Hepatocyte (in vitro differentiated cells): ENCODE measurements around the gene MEF2D. TPM values are rescaled to one million over a fixed set of nuclear protein-coding genes. Genes with fewer than 3 reads are reported as not detected.

ENCODE experiments used
- DNase-seq: peaks from one replicate; pipeline ENCODE4 v3.0.0-alpha.2; 2016; ENCODE audit warnings: low spot score
- H2AFZ ChIP-seq: fragments of 200-600 bp; sonication (generic); 2 replicates; pipeline ENCODE4 v1.6.0; 2016; ENCODE audit warnings: antibody characterized with exemption, mild to moderate bottlenecking
- H3K27ac ChIP-seq: fragments of 200-600 bp; sonication (generic); 2 replicates; pipeline ENCODE4 v1.5.1; 2016; ENCODE audit warnings: mild to moderate bottlenecking
- H3K27me3 ChIP-seq: fragments of 200-600 bp; sonication (generic); 2 replicates; pipeline ENCODE4 v1.6.1; 2016
- H3K36me3 ChIP-seq: fragments of 200-600 bp; sonication (generic); replicated peaks from 2 replicates; pipeline ENCODE4 v1.5.1; 2016; ENCODE audit warnings: low read depth; ENCODE audit not compliant: insufficient read depth
- H3K4me1 ChIP-seq: fragments of 200-600 bp; sonication (generic); 2 replicates; pipeline ENCODE4 v1.5.1; 2016; ENCODE audit warnings: mild to moderate bottlenecking, moderate library complexity; ENCODE audit not compliant: insufficient read depth
- H3K4me2 ChIP-seq: fragments of 200-600 bp; sonication (generic); 2 replicates; pipeline ENCODE4 v1.6.0; 2016
- H3K4me3 ChIP-seq: fragments of 200-600 bp; sonication (generic); 2 replicates; pipeline ENCODE4 v1.5.1; 2016; ENCODE audit warnings: mild to moderate bottlenecking
- H3K79me2 ChIP-seq: fragments of 200-600 bp; sonication (generic); 2 replicates; pipeline ENCODE4 v1.6.0; 2017; ENCODE audit warnings: mild to moderate bottlenecking
- H3K9me2 ChIP-seq: fragments of 200-600 bp; sonication (generic); replicated peaks from 2 replicates; pipeline ENCODE4 v1.6.0; 2017; ENCODE audit warnings: mild to moderate bottlenecking; ENCODE audit not compliant: insufficient read depth
- H3K9me3 ChIP-seq: fragments of 200-600 bp; sonication (generic); 2 replicates; pipeline ENCODE4 v1.5.1; 2016; ENCODE audit warnings: low read depth, mild to moderate bottlenecking
- H4K20me1 ChIP-seq: fragments of 200-600 bp; sonication (generic); 2 replicates; pipeline ENCODE4 v1.6.0; 2016; ENCODE audit warnings: mild to moderate bottlenecking; ENCODE audit not compliant: insufficient read depth, poor library complexity, severe bottlenecking
- EZH2 ChIP-seq: fragments of 200-600 bp; sonication (generic); IDR thresholded peaks from 2 replicates; pipeline ENCODE4 v1.6.1; 2016; ENCODE audit warnings: antibody characterized with exemption, mild to moderate bottlenecking, borderline replicate concordance
- EZH2phosphoT487 ChIP-seq: fragments of 200-600 bp; sonication (generic); IDR thresholded peaks from one replicate; pipeline ENCODE4 v1.6.1; 2018; ENCODE audit warnings: antibody characterized with exemption, mild to moderate bottlenecking, low read depth, moderate library complexity; ENCODE audit not compliant: unreplicated experiment, severe bottlenecking
- WGBS: methylation state at CpG from one replicate; pipeline ENCODE4 v1.1.6; 2016; ENCODE audit warnings: low lambda C conversion rate; ENCODE audit errors: missing lambda C conversion rate; 5-methylcytosine and 5-hydroxymethylcytosine counted together
- polyA plus RNA-seq: library from polyadenylated mRNA; unstranded; fragments of >200 nt; fragmentation: Nextera tagmentation; extraction: Ambion mirVana; gene quantifications from 2 replicates; pipeline ENCODE4 v1.2.1, GENCODE V29; 2016
- total RNA-seq: library from RNA; depleted of rRNA; stranded (reverse); fragments of >200 nt; gene quantifications from 2 replicates; pipeline ENCODE4 v1.2.3, GENCODE V29; 2014
- TF ChIP-seq, protein P1 (sequence below): fragments of 200-600 bp; sonication (generic); IDR thresholded peaks from 2 replicates; pipeline ENCODE4 v1.5.1; 2016; ENCODE audit warnings: antibody characterized with exemption, mild to moderate bottlenecking; ENCODE audit not compliant: poor library complexity

Gene MEF2D
- total and polyA plus RNA-seq, 2 experiments from 2014 or later: 20.1 to 25.1 TPM

GRCh38 chr1:156485984-156486383, 14.6 kb downstream of the MEF2D start:
- Histone ChIP-seq H3K36me3 (no peaks in the 10 kb centered on the region), H4K20me1 (peaks cover 89% of the 10 kb centered on the region)

DNA sequence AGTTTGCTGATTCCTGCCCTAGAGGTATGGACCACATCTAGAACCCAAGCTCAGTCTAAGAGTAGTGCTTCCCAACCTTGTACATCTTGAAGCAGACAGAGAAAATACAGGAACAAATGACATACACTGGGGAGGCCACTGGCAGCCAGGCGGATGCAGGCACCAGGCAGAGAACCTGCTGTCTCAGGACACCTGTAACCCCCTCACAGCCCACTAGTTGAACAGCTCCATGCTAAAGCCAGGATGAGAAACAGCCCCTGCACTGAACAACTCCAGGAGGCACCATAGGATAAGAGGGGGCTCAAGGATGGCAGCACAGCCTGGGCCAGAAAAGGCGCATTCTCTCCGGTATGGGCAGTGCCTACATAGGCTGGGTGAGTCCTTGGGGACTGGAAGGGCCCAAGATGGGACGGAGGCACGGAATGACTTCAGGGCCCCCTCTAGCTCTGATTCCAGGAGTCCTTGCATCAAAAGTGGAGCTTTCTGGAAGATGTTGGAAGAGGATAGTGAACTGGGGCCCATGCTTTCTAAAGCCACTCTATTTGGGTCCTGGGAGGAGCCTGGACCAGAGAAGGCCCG, 16.0 kb downstream of the MEF2D start:
- Histone ChIP-seq H3K9me2 (no peaks in the 10 kb centered on the region), H3K4me2 (no peak overlapping the region), H3K4me1 (peaks cover 9% of the 10 kb centered on the region), H3K9me3 (no peaks in the 10 kb centered on the region), H3K4me3 (no peak overlapping the region), H2AFZ (no peak overlapping the region), H3K27me3 (no peaks in the 10 kb centered on the region), H3K36me3 (no peaks in the 10 kb centered on the region), H3K79me2 (peaks cover 63% of the 10 kb centered on the region), H3K27ac (no peak overlapping the region), H4K20me1 (peaks cover 75% of the 10 kb centered on the region)
- no peak for TF ChIP-seq EZH2phosphoT487
- TF ChIP-seq EZH2: no peak
- TF ChIP-seq, protein P1, sequence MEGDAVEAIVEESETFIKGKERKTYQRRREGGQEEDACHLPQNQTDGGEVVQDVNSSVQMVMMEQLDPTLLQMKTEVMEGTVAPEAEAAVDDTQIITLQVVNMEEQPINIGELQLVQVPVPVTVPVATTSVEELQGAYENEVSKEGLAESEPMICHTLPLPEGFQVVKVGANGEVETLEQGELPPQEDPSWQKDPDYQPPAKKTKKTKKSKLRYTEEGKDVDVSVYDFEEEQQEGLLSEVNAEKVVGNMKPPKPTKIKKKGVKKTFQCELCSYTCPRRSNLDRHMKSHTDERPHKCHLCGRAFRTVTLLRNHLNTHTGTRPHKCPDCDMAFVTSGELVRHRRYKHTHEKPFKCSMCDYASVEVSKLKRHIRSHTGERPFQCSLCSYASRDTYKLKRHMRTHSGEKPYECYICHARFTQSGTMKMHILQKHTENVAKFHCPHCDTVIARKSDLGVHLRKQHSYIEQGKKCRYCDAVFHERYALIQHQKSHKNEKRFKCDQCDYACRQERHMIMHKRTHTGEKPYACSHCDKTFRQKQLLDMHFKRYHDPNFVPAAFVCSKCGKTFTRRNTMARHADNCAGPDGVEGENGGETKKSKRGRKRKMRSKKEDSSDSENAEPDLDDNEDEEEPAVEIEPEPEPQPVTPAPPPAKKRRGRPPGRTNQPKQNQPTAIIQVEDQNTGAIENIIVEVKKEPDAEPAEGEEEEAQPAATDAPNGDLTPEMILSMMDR: no peak
- no peak for DNase-seq
- 93% methylated on average over 6 of the region's 6 CpGs for WGBS

More at GRCh38 chr1:156485984-156486383, 14.6 kb downstream of the MEF2D start:
- DNase-seq: no peak
- no peak for TF ChIP-seq EZH2phosphoT487
- TF ChIP-seq, protein P1: no peak
- no peak for TF ChIP-seq EZH2
- Histone ChIP-seq H3K9me3 (no peaks in the 10 kb centered on the region), H3K4me1 (peaks cover 23% of the 10 kb centered on the region), H3K4me3 (no peak overlapping the region), H3K9me2 (no peaks in the 10 kb centered on the region), H3K27me3 (no peaks in the 10 kb centered on the region), H3K4me2 (no peak overlapping the region), H3K27ac (no peak overlapping the region), H2AFZ (no peak overlapping the region), H3K79me2 (peaks cover 77% of the 10 kb centered on the region)
- WGBS: 100% methylated on average over 3 of the region's 3 CpGs

DNA sequence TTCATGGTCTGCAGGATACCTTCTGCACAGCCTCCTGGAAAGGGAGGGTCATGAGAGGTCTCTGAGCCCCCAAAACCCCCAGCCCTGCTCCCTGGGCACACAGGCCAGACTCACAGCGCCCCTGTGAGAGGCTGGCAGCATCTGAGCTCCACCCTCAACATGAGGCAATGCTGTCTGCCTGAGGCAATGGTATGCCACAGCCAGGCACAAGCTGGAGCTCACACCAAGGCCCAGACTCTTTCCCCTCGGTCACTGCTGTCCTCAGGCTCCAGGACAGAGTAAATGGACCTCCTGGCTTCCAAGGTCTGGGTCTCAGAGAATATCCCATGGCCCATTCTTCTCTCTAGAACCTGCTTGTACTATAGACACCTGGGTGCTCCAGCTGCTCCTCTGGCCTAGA, 17.2 kb downstream of the MEF2D start:
- no peaks in the 10 kb centered on the region for H3K27me3 ChIP-seq
- H3K4me1 ChIP-seq: no peaks in the 10 kb centered on the region
- H3K4me2 ChIP-seq: no peak overlapping the region
- H3K9me2 ChIP-seq: no peaks in the 10 kb centered on the region
- peaks cover 63% of the 10 kb centered on the region for H4K20me1 ChIP-seq
- H3K36me3 ChIP-seq: no peaks in the 10 kb centered on the region
- no peak overlapping the region for H2AFZ ChIP-seq
- DNase-seq: no peak
- H3K9me3 ChIP-seq: no peaks in the 10 kb centered on the region
- H3K79me2 ChIP-seq: peaks cover 51% of the 10 kb centered on the region
- WGBS: 90% methylated on average over 2 of the region's 2 CpGs
- no peak overlapping the region for H3K4me3 ChIP-seq
- H3K27ac ChIP-seq: no peak overlapping the region
- TF ChIP-seq, protein P1: no peak
- no peak for TF ChIP-seq EZH2
- no peak for TF ChIP-seq EZH2phosphoT487
